LNCAP (cell line): Measurements from ENCODE around the gene SHROOM3.

ENCODE experiments used
- TF ChIP-seq, protein P1 (sequence below): fragments of 450-650 bp; IDR thresholded peaks from 2 replicates; pipeline ENCODE4 v1.5.1; 2017; ENCODE audit warnings: mild to moderate bottlenecking

Gene SHROOM3

DNA sequence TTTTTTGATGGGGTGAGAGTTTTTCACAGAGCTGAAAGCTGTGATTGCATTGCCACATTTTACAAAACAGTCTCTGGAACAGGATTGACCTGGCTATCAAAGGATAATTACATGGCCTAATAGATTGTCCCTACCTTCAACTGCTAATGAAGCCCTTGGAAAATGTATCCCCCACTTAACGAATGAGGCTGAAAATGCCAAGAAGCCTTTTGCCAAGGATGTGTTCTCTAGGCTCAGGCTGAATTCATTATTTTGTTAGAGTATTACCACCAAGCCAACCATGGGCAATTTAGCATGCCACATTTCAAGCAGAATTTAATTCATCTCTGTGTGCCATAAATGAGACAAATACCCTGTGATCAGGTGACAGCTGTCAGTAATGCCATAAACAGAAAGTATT, 35.5 kb downstream of the SHROOM3 start:
- TF ChIP-seq, protein P1, sequence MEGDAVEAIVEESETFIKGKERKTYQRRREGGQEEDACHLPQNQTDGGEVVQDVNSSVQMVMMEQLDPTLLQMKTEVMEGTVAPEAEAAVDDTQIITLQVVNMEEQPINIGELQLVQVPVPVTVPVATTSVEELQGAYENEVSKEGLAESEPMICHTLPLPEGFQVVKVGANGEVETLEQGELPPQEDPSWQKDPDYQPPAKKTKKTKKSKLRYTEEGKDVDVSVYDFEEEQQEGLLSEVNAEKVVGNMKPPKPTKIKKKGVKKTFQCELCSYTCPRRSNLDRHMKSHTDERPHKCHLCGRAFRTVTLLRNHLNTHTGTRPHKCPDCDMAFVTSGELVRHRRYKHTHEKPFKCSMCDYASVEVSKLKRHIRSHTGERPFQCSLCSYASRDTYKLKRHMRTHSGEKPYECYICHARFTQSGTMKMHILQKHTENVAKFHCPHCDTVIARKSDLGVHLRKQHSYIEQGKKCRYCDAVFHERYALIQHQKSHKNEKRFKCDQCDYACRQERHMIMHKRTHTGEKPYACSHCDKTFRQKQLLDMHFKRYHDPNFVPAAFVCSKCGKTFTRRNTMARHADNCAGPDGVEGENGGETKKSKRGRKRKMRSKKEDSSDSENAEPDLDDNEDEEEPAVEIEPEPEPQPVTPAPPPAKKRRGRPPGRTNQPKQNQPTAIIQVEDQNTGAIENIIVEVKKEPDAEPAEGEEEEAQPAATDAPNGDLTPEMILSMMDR, result no peak

- TF ChIP-seq, protein P1, result no peak
These were observed 41.5 kb downstream of the SHROOM3 start for GRCh38 chr4:76476571-76476970.

DNA sequence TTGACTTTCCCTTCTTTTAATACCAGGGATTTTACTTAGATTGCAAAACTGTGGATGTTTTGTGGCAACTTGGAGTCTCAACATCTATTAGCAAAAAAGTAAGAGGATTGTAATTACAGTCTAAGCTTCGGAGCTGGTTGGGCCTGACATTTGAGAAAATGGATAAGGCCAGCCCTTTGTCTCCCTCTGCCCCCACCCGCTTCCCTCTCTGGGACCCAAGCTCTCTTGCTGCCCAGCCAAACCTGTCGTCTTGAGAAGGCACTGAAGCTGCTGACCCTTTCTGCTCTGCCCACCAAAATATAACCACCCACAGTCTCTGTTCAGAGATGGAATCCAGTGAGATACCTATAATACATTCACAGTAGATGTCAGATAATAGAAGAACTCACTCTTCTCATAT, 49.6 kb downstream of the SHROOM3 start:
- TF ChIP-seq, protein P1, result no peak

- TF ChIP-seq, protein P1, result no peak
These were observed 50.4 kb downstream of the SHROOM3 start for GRCh38 chr4:76485450-76485849.

- TF ChIP-seq, protein P1, result no peak
These were observed 51.7 kb downstream of the SHROOM3 start for GRCh38 chr4:76486588-76487276.

DNA sequence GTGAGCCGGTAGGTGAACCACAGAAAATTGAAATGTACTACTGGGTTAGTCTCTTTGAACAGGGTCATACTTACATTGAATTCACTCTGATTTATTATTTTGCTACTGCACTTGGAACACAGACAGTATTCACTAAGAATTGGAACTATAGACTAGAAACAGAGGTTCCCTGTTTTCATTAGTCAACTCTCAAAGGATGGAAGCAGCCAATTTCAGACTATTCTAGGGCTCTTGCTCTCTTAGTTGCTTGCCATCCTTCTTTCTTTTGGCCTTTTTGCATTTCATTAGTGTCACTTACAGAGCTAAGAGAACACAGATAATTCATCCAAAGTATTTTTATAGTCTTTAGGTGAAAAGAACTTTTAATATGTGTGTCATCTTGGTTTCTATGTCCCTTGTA, 52.6 kb downstream of the SHROOM3 start:
- TF ChIP-seq, protein P1, result no peak

- TF ChIP-seq, protein P1, result no peak
These were observed 53.4 kb downstream of the SHROOM3 start for GRCh38 chr4:76488455-76488854.
